CD4-positive, alpha-beta T cell treated with Interleukin-17A for 1 hour (primary cell): ENCODE data around the gene UGT2B28.
"Not testable (repeated sequence)": the region's sequence is repeated elsewhere in the genome, so short reads cannot be mapped to it uniquely, and the experiment has no call there.

Experiments used
- DNase-seq: peaks from one replicate; pipeline ENCODE4 v3.0.0-alpha.2; 2020

The UGT2B28 gene

DNA sequence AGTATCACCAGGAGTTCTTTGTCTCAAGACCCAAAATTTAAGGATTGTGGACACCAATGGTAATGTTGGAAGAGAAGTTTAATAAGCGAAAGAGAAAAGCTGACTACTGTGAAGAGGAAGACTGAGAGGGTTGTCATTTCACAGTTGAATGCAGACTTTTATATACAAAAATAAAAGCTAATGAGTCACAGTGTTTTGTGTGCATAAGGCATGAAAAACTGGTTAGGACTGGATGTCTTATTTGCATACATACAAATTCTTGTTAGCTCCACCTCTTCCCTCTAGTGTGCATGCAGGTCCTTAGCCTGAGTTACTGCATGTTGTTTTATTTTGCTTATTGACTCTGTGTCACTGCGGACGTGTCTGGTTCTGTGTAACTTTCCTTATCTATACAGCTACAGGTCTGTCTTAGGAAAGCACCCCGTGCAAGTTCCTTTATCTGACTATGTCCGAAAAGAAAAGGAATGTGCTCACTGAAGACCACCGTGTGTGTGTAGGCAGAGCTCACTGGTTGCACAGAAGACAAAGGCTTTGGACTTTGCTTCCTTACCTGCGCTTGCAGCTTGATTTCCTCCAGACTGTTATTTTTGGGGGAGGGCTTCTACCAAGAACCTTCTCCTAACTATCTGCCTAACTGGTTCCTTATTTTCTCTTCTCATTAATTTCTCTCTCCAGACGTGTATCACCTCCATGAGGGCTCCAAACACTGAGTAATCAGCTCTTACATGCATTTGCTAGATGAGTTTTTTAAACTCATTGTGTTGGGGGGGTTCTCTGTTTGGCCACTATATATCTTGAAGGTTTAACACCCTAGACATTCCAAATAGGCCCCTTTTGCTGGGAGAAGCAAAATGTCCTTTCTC is 63.5 kb downstream of the UGT2B28 start:
- not testable (repeated sequence) for DNase-seq
